Measurements from ENCODE around the gene SOX1. TPM values are rescaled to one million over a fixed set of nuclear protein-coding genes. Genes with fewer than 3 reads are reported as not detected.

Gene SOX1
- polyA plus RNA-seq, 3 donors = not detected

DNA sequence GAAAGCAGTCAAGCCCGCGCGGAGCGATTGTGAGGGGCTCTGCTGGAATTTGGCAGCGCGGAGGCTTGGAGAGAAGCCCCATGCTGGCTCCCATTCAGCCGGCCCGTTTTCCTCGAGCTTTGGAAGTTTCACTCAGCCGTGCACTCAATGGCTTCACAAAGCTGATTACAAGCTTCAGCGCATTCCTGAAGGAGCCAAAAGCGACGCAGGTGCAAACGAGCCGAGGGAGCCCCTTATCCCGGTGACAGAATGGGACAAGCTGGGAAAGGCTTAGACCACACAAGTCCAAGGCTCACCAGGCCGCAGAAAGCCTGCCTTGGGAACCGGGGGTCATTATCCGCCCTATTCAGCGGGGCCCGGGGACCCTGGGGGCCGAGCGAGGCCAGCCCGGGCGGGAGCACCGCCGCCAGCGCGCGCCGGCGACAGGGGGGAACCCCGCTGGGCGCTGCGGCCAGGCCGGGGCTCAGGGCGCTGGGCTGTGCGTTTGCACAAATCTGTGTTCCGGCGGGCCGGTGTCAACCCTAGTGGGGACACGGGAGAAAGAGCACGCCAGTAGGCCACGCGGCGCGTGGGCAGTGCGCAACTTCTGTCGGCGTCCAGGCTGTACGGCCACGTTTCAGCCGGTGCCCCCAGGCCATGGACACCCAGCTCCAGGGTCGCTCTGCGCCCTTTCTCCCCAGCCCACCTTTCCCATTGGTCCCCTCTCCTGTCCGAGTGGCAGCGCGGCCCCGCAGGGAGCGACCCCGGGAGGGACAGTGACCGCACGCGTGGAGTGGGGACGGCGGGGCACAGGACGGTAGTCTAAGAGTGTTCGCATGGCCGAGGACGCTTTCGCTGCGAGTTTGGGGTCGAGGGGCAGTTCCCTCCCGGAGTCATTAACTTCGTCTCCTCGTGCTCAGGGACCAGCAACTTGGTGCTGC is 37.3 kb downstream of the SOX1 start:
- no peaks in the 10 kb centered on the region for H3K36me3 Mint-ChIP-seq
- Histone ChIP-seq H3K27me3 (ENCODE audit: control insufficient read depth in 2 of 2, insufficient read depth in 2 of 2, low read length in 2 of 2) (peaks cover 29 to 75% of the 10 kb centered on the region in 2 donors), H3K27ac (ENCODE audit: low read depth in 1 of 2, low read length in 2 of 2) (no peak overlapping the region), H3K79me2 (ENCODE audit: insufficient read depth, low read length) (no peaks in the 10 kb centered on the region), H2AFZ (ENCODE audit: insufficient read depth, low read depth, low read length, poor library complexity, severe bottlenecking) (no peak overlapping the region), H3K4me1 (ENCODE audit: control insufficient read depth in 1 of 2, insufficient read depth in 2 of 2, low read length in 2 of 2) (no peaks in the 10 kb centered on the region), H4K20me1 (ENCODE audit: insufficient read depth, low read length) (no peaks in the 10 kb centered on the region), H3K9me3 (replicated peaks in 1 of 2; ENCODE audit: control insufficient read depth in 1 of 2, insufficient read depth in 1 of 2, low read length in 2 of 2) (peaks cover 3 to 18% of the 10 kb centered on the region in 2 donors), H3K4me2 (replicated peaks; ENCODE audit: extremely low read depth, low read length, poor library complexity, severe bottlenecking) (no peak overlapping the region), H3K4me3 (replicated peaks in 1 of 3; ENCODE audit: low read depth in 2 of 3, low read length in 3 of 3) (no peak overlapping the region), H3K36me3 (replicated peaks in 1 of 2; ENCODE audit: control insufficient read depth in 1 of 2, insufficient read depth in 2 of 2, low read length in 2 of 2) (no peaks in the 10 kb centered on the region), H3K9ac (ENCODE audit: insufficient read depth, low read length, poor library complexity, severe bottlenecking) (no peak overlapping the region)
- H3K4me3 Mint-ChIP-seq = peak overlapping the region in 1 of 2 donors; percentile 85
- 5% methylated on average over 76 of the region's 76 CpGs for WGBS (ENCODE audit: insufficient coverage)
- DNase-seq = no peak
- TF ChIP-seq, protein P1, sequence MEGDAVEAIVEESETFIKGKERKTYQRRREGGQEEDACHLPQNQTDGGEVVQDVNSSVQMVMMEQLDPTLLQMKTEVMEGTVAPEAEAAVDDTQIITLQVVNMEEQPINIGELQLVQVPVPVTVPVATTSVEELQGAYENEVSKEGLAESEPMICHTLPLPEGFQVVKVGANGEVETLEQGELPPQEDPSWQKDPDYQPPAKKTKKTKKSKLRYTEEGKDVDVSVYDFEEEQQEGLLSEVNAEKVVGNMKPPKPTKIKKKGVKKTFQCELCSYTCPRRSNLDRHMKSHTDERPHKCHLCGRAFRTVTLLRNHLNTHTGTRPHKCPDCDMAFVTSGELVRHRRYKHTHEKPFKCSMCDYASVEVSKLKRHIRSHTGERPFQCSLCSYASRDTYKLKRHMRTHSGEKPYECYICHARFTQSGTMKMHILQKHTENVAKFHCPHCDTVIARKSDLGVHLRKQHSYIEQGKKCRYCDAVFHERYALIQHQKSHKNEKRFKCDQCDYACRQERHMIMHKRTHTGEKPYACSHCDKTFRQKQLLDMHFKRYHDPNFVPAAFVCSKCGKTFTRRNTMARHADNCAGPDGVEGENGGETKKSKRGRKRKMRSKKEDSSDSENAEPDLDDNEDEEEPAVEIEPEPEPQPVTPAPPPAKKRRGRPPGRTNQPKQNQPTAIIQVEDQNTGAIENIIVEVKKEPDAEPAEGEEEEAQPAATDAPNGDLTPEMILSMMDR (IDR thresholded peaks at IDR 0.05) = no peak
- intact Hi-C loops (cut with micrococcal nuclease) = no loop called here
- no peaks in the 10 kb centered on the region for H3K4me1 Mint-ChIP-seq
- peaks cover 70 to 87% (median 72%) of the 10 kb centered on the region in 3 donors for H3K27me3 Mint-ChIP-seq (ENCODE audit: low read depth in 3 of 3)
- peaks cover 0 to 10% (median 5%) of the 10 kb centered on the region in 7 donors for H3K9me3 Mint-ChIP-seq
- H3K27ac Mint-ChIP-seq = no peak overlapping the region

DNA sequence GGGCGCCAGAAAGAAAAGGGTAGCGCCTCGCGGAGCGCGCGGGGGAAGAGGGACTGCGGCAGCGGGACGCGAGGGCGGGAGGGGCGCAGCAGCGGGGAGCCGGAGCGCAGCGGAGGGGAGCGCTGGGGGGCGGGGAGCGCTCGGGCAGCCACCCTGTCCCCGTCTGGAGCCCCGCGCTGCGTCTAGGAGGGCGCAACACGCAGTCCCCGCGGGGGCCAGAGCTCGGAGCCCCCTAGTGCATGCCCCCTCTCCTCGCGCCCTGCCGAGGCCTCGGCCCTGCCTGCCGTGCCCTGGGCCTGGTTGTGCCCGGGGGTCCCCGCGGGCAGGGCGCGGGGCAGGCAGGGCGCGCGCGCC is 37.9 kb downstream of the SOX1 start:
- Mint-ChIP-seq H3K4me1 (no peaks in the 10 kb centered on the region), H3K9me3 (peaks cover 0 to 10% (median 5%) of the 10 kb centered on the region in 7 donors), H3K27ac (no peak overlapping the region), H3K36me3 (no peaks in the 10 kb centered on the region), H3K4me3 (peak overlapping the region in 1 of 2 donors; percentile 85), H3K27me3 (ENCODE audit: low read depth in 3 of 3) (peaks cover 71 to 85% (median 74%) of the 10 kb centered on the region in 3 donors)
- no peaks in the 10 kb centered on the region for H3K79me2 ChIP-seq (ENCODE audit: insufficient read depth, low read length)
- intact Hi-C loops (cut with micrococcal nuclease) = no loop called here
- no peak for DNase-seq
- no peak overlapping the region for H3K27ac ChIP-seq (ENCODE audit: low read depth in 1 of 2, low read length in 2 of 2)
- H3K4me3 ChIP-seq (replicated peaks in 1 of 3; ENCODE audit: low read depth in 2 of 3, low read length in 3 of 3) = no peak overlapping the region
- H3K9me3 ChIP-seq (replicated peaks in 1 of 2; ENCODE audit: control insufficient read depth in 1 of 2, insufficient read depth in 1 of 2, low read length in 2 of 2) = peaks cover 3 to 18% of the 10 kb centered on the region in 2 donors
- H2AFZ ChIP-seq (ENCODE audit: insufficient read depth, low read depth, low read length, poor library complexity, severe bottlenecking) = no peak overlapping the region
- 3% methylated on average over 31 of the region's 44 CpGs for WGBS (ENCODE audit: insufficient coverage)
- TF ChIP-seq, protein P1 (IDR thresholded peaks at IDR 0.05) = no peak
- no peak overlapping the region for H3K4me2 ChIP-seq (replicated peaks; ENCODE audit: extremely low read depth, low read length, poor library complexity, severe bottlenecking)
- H3K27me3 ChIP-seq (ENCODE audit: control insufficient read depth in 2 of 2, insufficient read depth in 2 of 2, low read length in 2 of 2) = peaks cover 29 to 75% of the 10 kb centered on the region in 2 donors
- H3K4me1 ChIP-seq (ENCODE audit: control insufficient read depth in 1 of 2, insufficient read depth in 2 of 2, low read length in 2 of 2) = no peaks in the 10 kb centered on the region
- H3K36me3 ChIP-seq (replicated peaks in 1 of 2; ENCODE audit: control insufficient read depth in 1 of 2, insufficient read depth in 2 of 2, low read length in 2 of 2) = no peaks in the 10 kb centered on the region
- no peaks in the 10 kb centered on the region for H4K20me1 ChIP-seq (ENCODE audit: insufficient read depth, low read length)
- H3K9ac ChIP-seq (ENCODE audit: insufficient read depth, low read length, poor library complexity, severe bottlenecking) = no peak overlapping the region
